DMS 273 (cell line): ENCODE results near the gene DYNC1I1.

Experiments
- DNase-seq: peaks from one replicate; lab custom pipeline; 2025; ENCODE audit not compliant: unreplicated experiment; lab: John Stamatoyannopoulos, UW

Gene DYNC1I1

GRCh38 chr7:96013836-96014235 lies 241.5 kb downstream of the DYNC1I1 start:
- DNase-seq, result no peak

- peak; percentile 28 for DNase-seq
These were observed 242.3 kb downstream of the DYNC1I1 start for GRCh38 chr7:96014617-96015016.

GRCh38 chr7:96016056-96016586 lies 243.8 kb downstream of the DYNC1I1 start:
- DNase-seq, result peak; percentile 46

GRCh38 chr7:96016735-96017134 lies 244.4 kb downstream of the DYNC1I1 start:
- no peak for DNase-seq

- peak; percentile 68 for DNase-seq
These were observed 245.5 kb downstream of the DYNC1I1 start for GRCh38 chr7:96017877-96018276.

GRCh38 chr7:96021568-96021967 lies 249.2 kb downstream of the DYNC1I1 start:
- DNase-seq, result no peak

- DNase-seq, result peak; percentile 90
These were observed 251.0 kb downstream of the DYNC1I1 start for GRCh38 chr7:96023387-96023786.

GRCh38 chr7:96026010-96026409 lies 253.7 kb downstream of the DYNC1I1 start:
- DNase-seq, result no peak

- peak; percentile 76 for DNase-seq
These were observed 254.3 kb downstream of the DYNC1I1 start for GRCh38 chr7:96026611-96027010.

- DNase-seq, result no peak
These were observed 256.4 kb downstream of the DYNC1I1 start for GRCh38 chr7:96028729-96029128.

GRCh38 chr7:96033009-96033598 lies 260.8 kb downstream of the DYNC1I1 start:
- DNase-seq, result peak; percentile 97

- DNase-seq, result peak; percentile 91
These were observed 262.8 kb downstream of the DYNC1I1 start for GRCh38 chr7:96034940-96035727.

- peak; percentile 91 for DNase-seq
These were observed 268.0 kb downstream of the DYNC1I1 start for GRCh38 chr7:96040250-96040772.

- DNase-seq, result no peak
These were observed 268.8 kb downstream of the DYNC1I1 start for GRCh38 chr7:96041171-96041570.

- DNase-seq, result no peak
These were observed 272.8 kb downstream of the DYNC1I1 start for GRCh38 chr7:96045181-96045580.

GRCh38 chr7:96045919-96046318 lies 273.6 kb downstream of the DYNC1I1 start:
- no peak for DNase-seq

GRCh38 chr7:96052289-96052688 lies 279.9 kb downstream of the DYNC1I1 start:
- no peak for DNase-seq

GRCh38 chr7:96052860-96053470 lies 280.6 kb downstream of the DYNC1I1 start:
- no peak for DNase-seq

- DNase-seq, result no peak
These were observed 283.4 kb downstream of the DYNC1I1 start for GRCh38 chr7:96055717-96056116.

- no peak for DNase-seq
These were observed 286.7 kb downstream of the DYNC1I1 start for GRCh38 chr7:96059075-96059474.

- no peak for DNase-seq
These were observed 288.7 kb downstream of the DYNC1I1 start for GRCh38 chr7:96061009-96061408.

- DNase-seq, result peak; percentile 87
These were observed 289.5 kb downstream of the DYNC1I1 start for GRCh38 chr7:96061844-96062243.
